ENCODE results near the gene USF1.

USF1 gene

GRCh38 chr1:161000736-161001480 lies 44.9 kb downstream of the USF1 start:
- TF ChIP-seq, protein P1, sequence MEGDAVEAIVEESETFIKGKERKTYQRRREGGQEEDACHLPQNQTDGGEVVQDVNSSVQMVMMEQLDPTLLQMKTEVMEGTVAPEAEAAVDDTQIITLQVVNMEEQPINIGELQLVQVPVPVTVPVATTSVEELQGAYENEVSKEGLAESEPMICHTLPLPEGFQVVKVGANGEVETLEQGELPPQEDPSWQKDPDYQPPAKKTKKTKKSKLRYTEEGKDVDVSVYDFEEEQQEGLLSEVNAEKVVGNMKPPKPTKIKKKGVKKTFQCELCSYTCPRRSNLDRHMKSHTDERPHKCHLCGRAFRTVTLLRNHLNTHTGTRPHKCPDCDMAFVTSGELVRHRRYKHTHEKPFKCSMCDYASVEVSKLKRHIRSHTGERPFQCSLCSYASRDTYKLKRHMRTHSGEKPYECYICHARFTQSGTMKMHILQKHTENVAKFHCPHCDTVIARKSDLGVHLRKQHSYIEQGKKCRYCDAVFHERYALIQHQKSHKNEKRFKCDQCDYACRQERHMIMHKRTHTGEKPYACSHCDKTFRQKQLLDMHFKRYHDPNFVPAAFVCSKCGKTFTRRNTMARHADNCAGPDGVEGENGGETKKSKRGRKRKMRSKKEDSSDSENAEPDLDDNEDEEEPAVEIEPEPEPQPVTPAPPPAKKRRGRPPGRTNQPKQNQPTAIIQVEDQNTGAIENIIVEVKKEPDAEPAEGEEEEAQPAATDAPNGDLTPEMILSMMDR (IDR thresholded peaks at IDR 0.05): no peak

DNA sequence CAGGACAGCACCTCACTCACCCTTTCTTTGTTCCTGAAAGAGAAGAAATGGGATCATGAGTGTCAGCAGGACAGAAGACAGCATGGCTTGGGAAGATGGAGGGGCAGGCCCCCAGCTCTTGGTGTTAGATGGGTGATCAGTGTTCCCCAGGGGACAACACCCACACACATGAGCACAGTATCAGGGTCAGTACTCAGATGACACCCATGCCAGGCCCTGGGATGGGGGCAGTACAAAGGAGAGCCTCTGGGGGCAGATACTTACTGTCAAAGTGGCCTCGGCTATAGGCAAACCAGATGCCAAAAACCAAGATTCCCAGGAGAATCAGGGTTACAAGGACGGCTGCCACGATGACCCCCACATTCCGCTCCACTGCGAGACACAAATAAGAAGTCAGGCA lies 46.4 kb downstream of the USF1 start:
- TF ChIP-seq, protein P1 (IDR thresholded peaks at IDR 0.05): no peak

DNA sequence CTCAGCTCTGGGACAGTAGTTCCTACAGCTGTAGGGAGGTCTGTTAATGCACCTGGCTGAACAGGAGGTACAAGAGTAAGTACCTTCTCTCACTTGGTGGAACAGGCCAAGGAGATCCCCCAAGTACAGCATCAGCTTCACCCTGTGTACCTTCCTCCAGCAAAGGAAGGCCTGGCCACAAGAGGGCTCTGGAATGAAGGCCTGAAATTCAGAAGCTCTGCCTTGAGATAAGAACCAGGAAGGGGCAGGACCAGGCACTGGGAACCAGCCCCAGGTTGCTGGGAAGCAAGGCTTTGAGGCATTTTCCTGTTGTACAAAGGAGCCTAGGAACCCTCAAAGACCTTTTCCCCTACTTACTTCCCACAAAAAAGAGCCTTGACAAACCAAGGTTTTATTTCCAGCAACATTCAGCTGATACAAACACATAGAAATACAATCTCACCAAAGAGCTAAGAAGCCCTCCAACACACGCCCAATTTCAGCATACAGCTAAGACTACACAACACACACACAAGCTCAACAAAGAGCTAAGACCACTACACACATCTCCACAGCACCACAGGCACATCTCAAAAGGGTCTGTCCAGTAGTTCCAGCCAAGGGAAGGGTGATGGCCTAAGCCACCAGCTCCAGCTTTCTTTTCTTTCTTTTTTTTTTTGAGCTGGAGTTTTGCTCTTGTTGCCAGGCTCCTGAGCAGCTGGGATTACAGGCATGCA lies 48.3 kb downstream of the USF1 start:
- TF ChIP-seq, protein P1 (IDR thresholded peaks at IDR 0.05): peak; percentile 46

DNA sequence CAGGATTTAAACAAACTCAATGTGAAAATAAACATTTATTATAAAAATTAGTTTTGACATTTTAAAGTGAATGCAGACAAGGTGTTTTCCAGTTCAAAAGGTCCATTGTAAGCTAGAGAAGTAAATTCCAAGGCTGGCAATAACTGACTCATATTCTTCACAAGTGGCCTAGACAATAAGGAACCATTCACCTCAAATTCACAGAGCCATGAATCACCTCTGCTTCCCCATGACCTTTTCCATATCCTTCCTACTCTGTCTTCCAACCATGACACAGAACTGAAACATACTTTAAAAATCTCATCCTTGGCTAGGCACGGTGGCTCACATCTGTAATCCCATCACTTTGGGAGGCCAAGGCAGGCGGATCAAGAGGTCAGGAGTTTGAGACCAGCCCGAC lies 49.6 kb downstream of the USF1 start:
- TF ChIP-seq, protein P1 (IDR thresholded peaks at IDR 0.05): no peak

DNA sequence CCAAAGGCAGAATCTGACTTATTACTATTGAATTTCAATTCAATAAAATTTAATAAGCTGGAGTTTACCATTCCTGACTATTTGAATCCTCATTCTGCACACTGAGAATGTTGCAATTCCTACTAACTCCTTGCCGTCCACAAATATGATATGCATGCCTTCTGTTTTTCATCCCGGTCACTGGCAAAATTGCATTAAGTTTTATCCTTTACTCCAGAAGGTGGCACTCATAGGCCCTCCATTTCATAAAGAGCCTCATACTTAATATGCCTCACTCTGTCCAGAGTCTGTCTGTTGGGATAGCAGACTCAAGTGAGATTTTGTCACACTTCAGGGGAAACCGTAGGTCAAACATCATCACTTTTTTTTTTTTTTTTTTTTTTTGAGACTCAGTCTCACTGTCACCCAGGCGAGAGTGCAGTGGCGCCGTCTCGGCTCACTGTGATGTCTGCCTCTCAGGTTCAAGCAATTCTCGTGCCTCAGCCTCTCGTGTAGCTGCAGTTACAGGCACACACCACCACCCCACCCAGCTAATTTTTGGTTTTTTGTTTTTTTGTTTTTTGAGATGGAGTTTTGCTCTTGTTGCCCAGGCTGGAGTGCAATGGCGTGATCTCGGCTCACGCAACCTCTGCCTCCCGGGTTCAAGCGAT lies 52.1 kb downstream of the USF1 start:
- TF ChIP-seq, protein P1 (IDR thresholded peaks at IDR 0.05): peak; percentile 28; the same call in 1 of the 2 replicates
